ENCODE results near the gene CIAO2A.
A peak's percentile ranks its signal among the peaks of the same experiment; 100 is the strongest.
"Not testable (repeated sequence)": the region's sequence is repeated elsewhere in the genome, so short reads cannot be mapped to it uniquely, and the experiment has no call there.

CIAO2A gene

GRCh38 chr15:64082757-64083156, 10.9 kb downstream of the CIAO2A start:
- intact Hi-C loops (cut with DNase I): no loop called here
- no peak for DNase-seq

- intact Hi-C loops (cut with DNase I); DNase-seq: not testable (repeated sequence)
Measured at GRCh38 chr15:64073496-64073895, 20.1 kb downstream of the CIAO2A start.

- DNase-seq: no peak
- intact Hi-C loops (cut with DNase I): no loop called here
Measured at GRCh38 chr15:64072812-64073211, 20.8 kb downstream of the CIAO2A start.

GRCh38 chr15:64071931-64072765, 21.5 kb downstream of the CIAO2A start:
- intact Hi-C loops (cut with DNase I): no loop called here
- no peak for DNase-seq

GRCh38 chr15:64070965-64071851, 22.4 kb downstream of the CIAO2A start:
- intact Hi-C loops (cut with DNase I): no loop called here
- peak in 2 of 10 donors; percentile 25 to 35 for DNase-seq

- intact Hi-C loops (cut with DNase I): no loop called here
- no peak for DNase-seq
Measured at GRCh38 chr15:64070106-64070505, 23.5 kb downstream of the CIAO2A start.

- no peak for DNase-seq
- intact Hi-C loops (cut with DNase I): loop anchor here (5.0 to 10.0 kb wide), 2 partner anchors 233 to 456 kb away; partner anchors contain the start of gene HERC1
Measured at GRCh38 chr15:64068133-64068532, 25.5 kb downstream of the CIAO2A start.

- intact Hi-C loops (cut with DNase I): loop anchor here (1.0 to 10.0 kb wide), 3 partner anchors 233 to 455 kb away; partner anchors contain the start of gene HERC1
Measured at GRCh38 chr15:64067564-64068030, 26.0 kb downstream of the CIAO2A start.

GRCh38 chr15:64066451-64066850, 27.2 kb downstream of the CIAO2A start:
- intact Hi-C loops (cut with DNase I): loop anchor here (5.0 to 10.0 kb wide), 2 partner anchors 232 to 454 kb away; partner anchors contain the start of gene HERC1
- DNase-seq: no peak

More at GRCh38 chr15:64067564-64068030, 26.0 kb downstream of the CIAO2A start:
- peak in 7 of 10 donors; percentile 43 to 89 (median 71) for DNase-seq

- no peak for DNase-seq
- intact Hi-C loops (cut with DNase I): loop anchor here (10.0 kb wide), 1 partner anchor 226 kb away; the partner anchor contains the start of gene HERC1
Measured at GRCh38 chr15:64060716-64061115, 32.9 kb downstream of the CIAO2A start.

- DNase-seq; intact Hi-C loops (cut with DNase I): not testable (repeated sequence)
Measured at GRCh38 chr15:64059104-64059503, 34.5 kb downstream of the CIAO2A start.

GRCh38 chr15:64058279-64058678, 35.4 kb downstream of the CIAO2A start:
- intact Hi-C loops (cut with DNase I): no loop called here
- DNase-seq: no peak

GRCh38 chr15:64053674-64054073, 40.0 kb downstream of the CIAO2A start:
- intact Hi-C loops (cut with DNase I): not testable (repeated sequence)
- peak in 1 of 10 donors; percentile 82 for DNase-seq

GRCh38 chr15:64052925-64053491, 40.6 kb downstream of the CIAO2A start:
- intact Hi-C loops (cut with DNase I): no loop called here
- no peak for DNase-seq

- intact Hi-C loops (cut with DNase I): no loop called here
- DNase-seq: no peak
Measured at GRCh38 chr15:64051407-64052259, 42.0 kb downstream of the CIAO2A start.

GRCh38 chr15:64051093-64051402, 42.6 kb downstream of the CIAO2A start:
- intact Hi-C loops (cut with DNase I): no loop called here
- no peak for DNase-seq

- intact Hi-C loops (cut with DNase I): no loop called here
- no peak for DNase-seq
Measured at GRCh38 chr15:64050281-64051092, 43.2 kb downstream of the CIAO2A start.

GRCh38 chr15:64048781-64049460, 44.7 kb downstream of the CIAO2A start:
- DNase-seq: no peak
- intact Hi-C loops (cut with DNase I): loop anchor here (5.0 kb wide), 1 partner anchor 42 kb away; no protein-coding TSS in a partner anchor
